Measurements from ENCODE around the gene GAREM1. TPM values are rescaled to one million over a fixed set of nuclear protein-coding genes. Genes with fewer than 3 reads are reported as not detected.
A peak's percentile ranks its signal among the peaks of the same experiment; 100 is the strongest.

The GAREM1 gene
- total and polyA plus RNA-seq, 4 donors, result 1.5 to 7.5 (median 2.0) TPM

- peak; percentile 68 for TF ChIP-seq CTCF (IDR thresholded peaks at IDR 0.05; ENCODE audit: low read depth, low read length, missing input control)
Observed at GRCh38 chr18:32289483-32290075, 181.1 kb downstream of the GAREM1 start (continued).

- no peak for DNase-seq (ENCODE audit: low spot score)
Observed at GRCh38 chr18:32287873-32288272, 182.8 kb downstream of the GAREM1 start.

More at GRCh38 chr18:32287873-32288272, 182.8 kb downstream of the GAREM1 start:
- Histone ChIP-seq H3K4me1 (ENCODE audit: control insufficient read depth in 4 of 4, insufficient read depth in 4 of 4, low read length in 3 of 4) (no peaks in the 10 kb centered on the region), H3K4me3 (ENCODE audit: low read depth in 1 of 3, low read length in 3 of 3) (no peak overlapping the region), H3K9ac (ENCODE audit: low read depth in 1 of 2, low read length in 2 of 2) (no peak overlapping the region), H3K27ac (ENCODE audit: low read depth in 1 of 2, low read length in 2 of 2) (no peak overlapping the region), H3K9me3 (ENCODE audit: control insufficient read depth in 4 of 4, low read length in 3 of 4) (no peaks in the 10 kb centered on the region), H3K27me3 (ENCODE audit: control insufficient read depth in 4 of 4, insufficient read depth in 4 of 4, low read length in 3 of 4) (no peaks in the 10 kb centered on the region), H3K36me3 (ENCODE audit: control insufficient read depth in 4 of 4, insufficient read depth in 3 of 4, low read depth in 1 of 4, low read length in 3 of 4) (peaks cover 0 to 18% (median 12%) of the 10 kb centered on the region in 4 donors)
- TF ChIP-seq FOXA1 (IDR thresholded peaks at IDR 0.05), result no peak
- TF ChIP-seq NR2F2 (IDR thresholded peaks at IDR 0.05), result no peak
- no peak for TF ChIP-seq HNF4A (conservative IDR thresholded peaks at IDR 0.05)
- no peak for TF ChIP-seq SP1 (IDR thresholded peaks at IDR 0.05)
- no peak for TF ChIP-seq ZBTB33 (IDR thresholded peaks at IDR 0.05)
- TF ChIP-seq RXRA (IDR thresholded peaks at IDR 0.05), result no peak
- TF ChIP-seq RAD21 (IDR thresholded peaks at IDR 0.05), result no peak
- TF ChIP-seq CTCF (IDR thresholded peaks at IDR 0.05; ENCODE audit: low read depth, low read length, missing input control), result no peak
- TF ChIP-seq TAF1 (conservative IDR thresholded peaks at IDR 0.05), result no peak
- no peak for TF ChIP-seq REST (IDR thresholded peaks at IDR 0.05)
- no peak for TF ChIP-seq ATF3 (IDR thresholded peaks at IDR 0.05)
- 96% methylated on average over 9 of the region's 9 CpGs for WGBS
